HEK293 (cell line): ENCODE measurements around the gene FA2H.
A peak's percentile ranks its signal among the peaks of the same experiment; 100 is the strongest.

ENCODE experiments used
- GLI4 ChIP-seq: fragments of 450-650 bp; formaldehyde crosslinking; IDR thresholded peaks from 2 replicates; pipeline ENCODE4 v1.5.1; 2016; ENCODE audit warnings: missing biosample characterization, missing genetic modification characterization
- HOXC10 ChIP-seq: sonication (generic); formaldehyde crosslinking; IDR thresholded peaks from 2 replicates; pipeline ENCODE4 v1.8.1; 2023; ENCODE audit warnings: mild to moderate bottlenecking, missing genetic modification reagents
- MYNN ChIP-seq: fragments of 450-650 bp; formaldehyde crosslinking; IDR thresholded peaks from 2 replicates; pipeline ENCODE4 v1.5.1; 2016; ENCODE audit warnings: missing biosample characterization, missing genetic modification characterization, borderline replicate concordance
- SCRT1 ChIP-seq: fragments of 450-650 bp; formaldehyde crosslinking; IDR thresholded peaks from 2 replicates; pipeline ENCODE4 v1.5.1; 2016; ENCODE audit warnings: missing biosample characterization, missing genetic modification characterization, borderline replicate concordance
- SCRT2 ChIP-seq: fragments of 450-650 bp; formaldehyde crosslinking; IDR thresholded peaks from 2 replicates; pipeline ENCODE4 v1.5.1; 2016; ENCODE audit warnings: missing biosample characterization, missing genetic modification characterization
- SP2 ChIP-seq: fragments of 450-650 bp; formaldehyde crosslinking; IDR thresholded peaks from 2 replicates; pipeline ENCODE4 v1.5.1; 2016; ENCODE audit warnings: missing biosample characterization, missing genetic modification characterization
- SP3 ChIP-seq: fragments of 450-650 bp; formaldehyde crosslinking; IDR thresholded peaks from 2 replicates; pipeline ENCODE4 v1.5.1; 2016; ENCODE audit warnings: missing biosample characterization, missing genetic modification characterization
- ZBTB21 ChIP-seq: fragments of 450-650 bp; formaldehyde crosslinking; IDR thresholded peaks from 2 replicates; pipeline ENCODE4 v1.5.1; 2017; ENCODE audit warnings: missing biosample characterization, missing genetic modification characterization
- ZBTB7A ChIP-seq: fragments of 450-650 bp; formaldehyde crosslinking; IDR thresholded peaks from 2 replicates; pipeline ENCODE4 v1.5.1; 2016; ENCODE audit warnings: low read depth, missing biosample characterization, missing genetic modification characterization
- ZFHX2 ChIP-seq: fragments of 450-650 bp; formaldehyde crosslinking; conservative IDR thresholded peaks from 2 replicates; pipeline ENCODE4 v1.5.1; 2016; ENCODE audit warnings: missing biosample characterization, missing genetic modification characterization
- ZFP41 ChIP-seq: fragments of 450-650 bp; formaldehyde crosslinking; IDR thresholded peaks from 2 replicates; pipeline ENCODE4 v1.5.1; 2016; ENCODE audit warnings: missing biosample characterization, missing genetic modification characterization, borderline replicate concordance
- ZNF132 ChIP-seq: fragments of 450-650 bp; formaldehyde crosslinking; IDR thresholded peaks from 2 replicates; pipeline ENCODE4 v1.5.1; 2017; ENCODE audit warnings: missing biosample characterization, missing genetic modification characterization, borderline replicate concordance
- ZNF138 ChIP-seq: fragments of 450-650 bp; formaldehyde crosslinking; IDR thresholded peaks from 2 replicates; pipeline ENCODE4 v1.5.1; 2016; ENCODE audit warnings: missing biosample characterization, missing genetic modification characterization, borderline replicate concordance
- ZNF266 ChIP-seq: fragments of 450-650 bp; formaldehyde crosslinking; IDR thresholded peaks from 2 replicates; pipeline ENCODE4 v1.5.1; 2016; ENCODE audit warnings: missing biosample characterization, missing genetic modification characterization, low read depth
- ZNF350 ChIP-seq: fragments of 450-650 bp; formaldehyde crosslinking; IDR thresholded peaks from 2 replicates; pipeline ENCODE4 v1.5.0; 2017; ENCODE audit warnings: missing biosample characterization, mild to moderate bottlenecking, missing genetic modification characterization
- ZNF394 ChIP-seq: fragments of 450-650 bp; formaldehyde crosslinking; IDR thresholded peaks from 2 replicates; pipeline ENCODE4 v1.5.1; 2016; ENCODE audit warnings: missing biosample characterization, missing genetic modification characterization, mild to moderate bottlenecking, moderate library complexity, borderline replicate concordance
- ZNF473 ChIP-seq: fragments of 450-650 bp; formaldehyde crosslinking; IDR thresholded peaks from 2 replicates; pipeline ENCODE4 v1.5.1; 2017; ENCODE audit warnings: missing biosample characterization, missing genetic modification characterization
- ZNF548 ChIP-seq: fragments of 450-650 bp; formaldehyde crosslinking; IDR thresholded peaks from 2 replicates; pipeline ENCODE4 v1.5.1; 2016; ENCODE audit warnings: missing biosample characterization, missing genetic modification characterization
- ZNF558 ChIP-seq: fragments of 450-650 bp; formaldehyde crosslinking; IDR thresholded peaks from 2 replicates; pipeline ENCODE4 v1.5.1; 2016; ENCODE audit warnings: missing biosample characterization, missing genetic modification characterization
- ZNF585B ChIP-seq: fragments of 450-650 bp; formaldehyde crosslinking; IDR thresholded peaks from 2 replicates; pipeline ENCODE4 v1.5.1; 2016; ENCODE audit warnings: missing biosample characterization, missing genetic modification characterization
- ZNF621 ChIP-seq: fragments of 450-650 bp; formaldehyde crosslinking; IDR thresholded peaks from 2 replicates; pipeline ENCODE4 v1.5.1; 2017; ENCODE audit warnings: missing biosample characterization, missing genetic modification characterization
- ZNF624 ChIP-seq: fragments of 450-650 bp; formaldehyde crosslinking; IDR thresholded peaks from 2 replicates; pipeline ENCODE4 v1.5.1; 2017; ENCODE audit warnings: missing biosample characterization, missing genetic modification characterization
- ZNF830 ChIP-seq: fragments of 450-650 bp; IDR thresholded peaks from 2 replicates; pipeline ENCODE4 v1.5.0; 2018; ENCODE audit warnings: missing biosample characterization, missing genetic modification characterization, low read depth, mild to moderate bottlenecking, moderate library complexity
- ZSCAN16 ChIP-seq: fragments of 450-650 bp; formaldehyde crosslinking; IDR thresholded peaks from 2 replicates; pipeline ENCODE4 v1.5.1; 2016; ENCODE audit warnings: missing biosample characterization, missing genetic modification characterization
- TF ChIP-seq, protein P1 (sequence below): fragments of 450-650 bp; formaldehyde crosslinking; IDR thresholded peaks from 2 replicates; pipeline ENCODE4 v1.5.1; 2016; ENCODE audit warnings: missing biosample characterization, missing genetic modification characterization
- TF ChIP-seq, protein P2 (sequence below): fragments of 450-650 bp; formaldehyde crosslinking; IDR thresholded peaks from 2 replicates; pipeline ENCODE4 v1.5.1; 2016; ENCODE audit warnings: missing biosample characterization, missing genetic modification characterization
- TF ChIP-seq, protein P3 (sequence below): fragments of 450-650 bp; formaldehyde crosslinking; IDR thresholded peaks from 2 replicates; pipeline ENCODE4 v1.5.1; 2016; ENCODE audit warnings: missing biosample characterization, missing genetic modification characterization
- TF ChIP-seq, protein P4 (sequence below): fragments of 450-650 bp; formaldehyde crosslinking; IDR thresholded peaks from 2 replicates; pipeline ENCODE4 v1.5.1; 2016; ENCODE audit warnings: missing biosample characterization, missing genetic modification characterization

FA2H gene

DNA sequence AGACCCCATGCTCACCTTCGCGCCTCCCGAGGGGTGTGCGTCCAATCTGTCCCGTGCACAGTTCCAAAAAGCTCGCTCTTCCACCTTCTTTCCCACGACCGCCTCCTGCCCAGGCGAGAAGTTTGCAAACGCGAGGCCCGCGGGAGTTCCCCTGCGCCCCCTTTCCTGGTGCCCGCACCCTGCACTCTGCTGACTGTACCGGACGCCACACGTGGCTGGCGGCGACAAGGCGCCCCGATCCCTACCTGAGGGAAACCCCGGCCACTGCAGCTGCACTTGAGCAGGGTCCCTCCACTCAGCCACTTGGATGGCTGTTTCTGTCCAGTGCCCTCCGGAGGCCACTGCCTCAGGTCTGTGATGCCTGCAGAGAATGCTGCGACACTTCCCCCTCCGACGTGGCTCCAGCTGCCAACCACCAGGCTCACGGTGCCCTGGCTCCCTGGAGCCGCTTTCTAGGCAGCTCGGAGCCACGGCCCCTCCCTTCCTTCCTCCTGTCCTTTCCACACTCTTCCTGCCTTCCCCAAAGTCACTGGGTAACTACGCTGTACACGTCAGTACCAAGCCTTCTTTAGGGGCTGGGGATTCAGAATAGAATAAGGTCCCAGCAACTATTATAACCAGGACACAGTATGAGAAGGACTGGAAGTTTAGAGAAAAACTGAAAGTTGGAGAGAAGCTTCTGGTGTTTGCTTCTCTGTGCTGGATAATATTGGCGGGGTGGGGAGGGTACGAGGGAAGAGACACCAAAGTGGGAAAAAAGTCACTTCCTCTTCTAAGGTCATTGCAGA, 74.0 kb downstream of the FA2H start, which contains the start of gene MLKL (continued):
- TF ChIP-seq ZNF548 (tag by site-specific recombination) (no peak), ZBTB7A (tag by site-specific recombination) (no peak), SP3 (tag by site-specific recombination) (no peak), ZSCAN16 (tag by site-specific recombination) (no peak), ZNF621 (no peak), ZNF266 (tag by site-specific recombination) (no peak), SP2 (tag by site-specific recombination) (no peak; the same call in 1 of the 2 replicates), ZNF558 (tag by site-specific recombination) (no peak), ZNF585B (tag by site-specific recombination) (no peak), ZNF132 (no peak), ZNF830 (tag by site-specific recombination) (no peak), ZNF350 (no peak), ZBTB21 (tag by site-specific recombination) (no peak), ZNF473 (no peak), ZNF394 (no peak), GLI4 (tag by site-specific recombination) (no peak), SCRT1 (tag by site-specific recombination) (no peak), ZFHX2 (tag by site-specific recombination) (no peak), ZNF624 (no peak), ZNF138 (no peak), HOXC10 (CRISPR knock-in tag) (no peak), SCRT2 (tag by site-specific recombination) (peak; percentile 46), MYNN (tag by site-specific recombination) (no peak), ZFP41 (tag by site-specific recombination) (no peak)
- TF ChIP-seq, protein P1, sequence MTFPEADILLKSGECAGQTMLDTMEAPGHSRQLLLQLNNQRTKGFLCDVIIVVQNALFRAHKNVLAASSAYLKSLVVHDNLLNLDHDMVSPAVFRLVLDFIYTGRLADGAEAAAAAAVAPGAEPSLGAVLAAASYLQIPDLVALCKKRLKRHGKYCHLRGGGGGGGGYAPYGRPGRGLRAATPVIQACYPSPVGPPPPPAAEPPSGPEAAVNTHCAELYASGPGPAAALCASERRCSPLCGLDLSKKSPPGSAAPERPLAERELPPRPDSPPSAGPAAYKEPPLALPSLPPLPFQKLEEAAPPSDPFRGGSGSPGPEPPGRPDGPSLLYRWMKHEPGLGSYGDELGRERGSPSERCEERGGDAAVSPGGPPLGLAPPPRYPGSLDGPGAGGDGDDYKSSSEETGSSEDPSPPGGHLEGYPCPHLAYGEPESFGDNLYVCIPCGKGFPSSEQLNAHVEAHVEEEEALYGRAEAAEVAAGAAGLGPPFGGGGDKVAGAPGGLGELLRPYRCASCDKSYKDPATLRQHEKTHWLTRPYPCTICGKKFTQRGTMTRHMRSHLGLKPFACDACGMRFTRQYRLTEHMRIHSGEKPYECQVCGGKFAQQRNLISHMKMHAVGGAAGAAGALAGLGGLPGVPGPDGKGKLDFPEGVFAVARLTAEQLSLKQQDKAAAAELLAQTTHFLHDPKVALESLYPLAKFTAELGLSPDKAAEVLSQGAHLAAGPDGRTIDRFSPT (tag by site-specific recombination) = 0 out of 2 replicates have a peak, but pooled peaks have one; percentile 19
- TF ChIP-seq, protein P2, sequence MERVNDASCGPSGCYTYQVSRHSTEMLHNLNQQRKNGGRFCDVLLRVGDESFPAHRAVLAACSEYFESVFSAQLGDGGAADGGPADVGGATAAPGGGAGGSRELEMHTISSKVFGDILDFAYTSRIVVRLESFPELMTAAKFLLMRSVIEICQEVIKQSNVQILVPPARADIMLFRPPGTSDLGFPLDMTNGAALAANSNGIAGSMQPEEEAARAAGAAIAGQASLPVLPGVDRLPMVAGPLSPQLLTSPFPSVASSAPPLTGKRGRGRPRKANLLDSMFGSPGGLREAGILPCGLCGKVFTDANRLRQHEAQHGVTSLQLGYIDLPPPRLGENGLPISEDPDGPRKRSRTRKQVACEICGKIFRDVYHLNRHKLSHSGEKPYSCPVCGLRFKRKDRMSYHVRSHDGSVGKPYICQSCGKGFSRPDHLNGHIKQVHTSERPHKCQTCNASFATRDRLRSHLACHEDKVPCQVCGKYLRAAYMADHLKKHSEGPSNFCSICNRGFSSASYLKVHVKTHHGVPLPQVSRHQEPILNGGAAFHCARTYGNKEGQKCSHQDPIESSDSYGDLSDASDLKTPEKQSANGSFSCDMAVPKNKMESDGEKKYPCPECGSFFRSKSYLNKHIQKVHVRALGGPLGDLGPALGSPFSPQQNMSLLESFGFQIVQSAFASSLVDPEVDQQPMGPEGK (tag by site-specific recombination) = 0 out of 2 replicates have a peak, but pooled peaks have one; percentile 42
- TF ChIP-seq, protein P3, sequence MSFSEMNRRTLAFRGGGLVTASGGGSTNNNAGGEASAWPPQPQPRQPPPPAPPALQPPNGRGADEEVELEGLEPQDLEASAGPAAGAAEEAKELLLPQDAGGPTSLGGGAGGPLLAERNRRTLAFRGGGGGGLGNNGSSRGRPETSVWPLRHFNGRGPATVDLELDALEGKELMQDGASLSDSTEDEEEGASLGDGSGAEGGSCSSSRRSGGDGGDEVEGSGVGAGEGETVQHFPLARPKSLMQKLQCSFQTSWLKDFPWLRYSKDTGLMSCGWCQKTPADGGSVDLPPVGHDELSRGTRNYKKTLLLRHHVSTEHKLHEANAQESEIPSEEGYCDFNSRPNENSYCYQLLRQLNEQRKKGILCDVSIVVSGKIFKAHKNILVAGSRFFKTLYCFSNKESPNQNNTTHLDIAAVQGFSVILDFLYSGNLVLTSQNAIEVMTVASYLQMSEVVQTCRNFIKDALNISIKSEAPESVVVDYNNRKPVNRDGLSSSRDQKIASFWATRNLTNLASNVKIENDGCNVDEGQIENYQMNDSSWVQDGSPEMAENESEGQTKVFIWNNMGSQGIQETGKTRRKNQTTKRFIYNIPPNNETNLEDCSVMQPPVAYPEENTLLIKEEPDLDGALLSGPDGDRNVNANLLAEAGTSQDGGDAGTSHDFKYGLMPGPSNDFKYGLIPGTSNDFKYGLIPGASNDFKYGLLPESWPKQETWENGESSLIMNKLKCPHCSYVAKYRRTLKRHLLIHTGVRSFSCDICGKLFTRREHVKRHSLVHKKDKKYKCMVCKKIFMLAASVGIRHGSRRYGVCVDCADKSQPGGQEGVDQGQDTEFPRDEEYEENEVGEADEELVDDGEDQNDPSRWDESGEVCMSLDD (tag by site-specific recombination) = no peak
- TF ChIP-seq, protein P4, sequence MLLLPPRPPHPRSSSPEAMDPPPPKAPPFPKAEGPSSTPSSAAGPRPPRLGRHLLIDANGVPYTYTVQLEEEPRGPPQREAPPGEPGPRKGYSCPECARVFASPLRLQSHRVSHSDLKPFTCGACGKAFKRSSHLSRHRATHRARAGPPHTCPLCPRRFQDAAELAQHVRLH (tag by site-specific recombination) = no peak
